SU-DHL-6 (cell line): ENCODE data around the gene HUNK.

Source experiments
- H2AFZ ChIP-seq: fragments of 200-600 bp; sonication (generic); 2 replicates; pipeline ENCODE4 v1.6.1; 2014; ENCODE audit warnings: low read depth, mild to moderate bottlenecking, moderate library complexity, mixed read lengths, antibody characterized with exemption, low read length; ENCODE audit not compliant: severe bottlenecking
- H3F3A ChIP-seq: fragments of 200-600 bp; shearing (Covaris generic); 2 replicates; pipeline ENCODE4 v1.6.0; 2016; ENCODE audit warnings: antibody characterized with exemption, mild to moderate bottlenecking; ENCODE audit not compliant: insufficient read depth
- H3K27ac ChIP-seq: fragments of 200-600 bp; sonication (generic); 2 replicates; pipeline ENCODE4 v1.5.1; 2016; ENCODE audit warnings: low read depth, mild to moderate bottlenecking, low read length, moderate library complexity, mixed read lengths
- H3K27me3 ChIP-seq: fragments of 200-600 bp; sonication (generic), shearing (Covaris generic); 2 replicates; pipeline ENCODE4 v1.6.0; 2014; ENCODE audit warnings: mild to moderate bottlenecking, low read length
- H3K36me3 ChIP-seq: fragments of 200-600 bp; sonication (generic); 2 replicates; pipeline ENCODE4 v1.6.1; 2014; ENCODE audit warnings: mild to moderate bottlenecking, low read length, mixed read lengths
- H3K4me2 ChIP-seq: fragments of 300-600, 200-600 bp; shearing (Covaris generic), sonication (generic); 2 replicates; pipeline ENCODE4 v1.6.0; 2014; ENCODE audit warnings: low read length, low read depth, mild to moderate bottlenecking; ENCODE audit not compliant: poor library complexity, severe bottlenecking
- H3K4me3 ChIP-seq: fragments of 200-600 bp; sonication (generic); 2 replicates; pipeline ENCODE4 v1.5.1; 2014; ENCODE audit warnings: antibody characterized with exemption, low read length, mild to moderate bottlenecking, mixed read lengths; ENCODE audit not compliant: insufficient read depth, poor library complexity, severe bottlenecking
- H3K79me2 ChIP-seq: fragments of 200-600 bp; sonication (generic); 2 replicates; pipeline ENCODE4 v1.6.1; 2014; ENCODE audit warnings: mild to moderate bottlenecking, low read length, moderate library complexity; ENCODE audit not compliant: insufficient read depth
- H3K9ac ChIP-seq: fragments of 200-600 bp; sonication (generic); 2 replicates; pipeline ENCODE4 v1.7.0; 2014; ENCODE audit warnings: mild to moderate bottlenecking, low read length
- H3K9me2 ChIP-seq: fragments of 200-600 bp; sonication (generic); replicated peaks from 2 replicates; pipeline ENCODE4 v1.6.1; 2014; ENCODE audit warnings: low read length; ENCODE audit not compliant: insufficient read depth
- H3K9me3 ChIP-seq: fragments of 200-600 bp; sonication (generic); 2 replicates; pipeline ENCODE4 v1.6.1; 2014; ENCODE audit warnings: low read length, mixed read lengths; ENCODE audit not compliant: insufficient read depth
- H4K20me1 ChIP-seq: fragments of 200-600 bp; sonication (generic); 2 replicates; pipeline ENCODE4 v1.6.1; 2014; ENCODE audit warnings: low read depth, mild to moderate bottlenecking, antibody characterized with exemption, low read length, moderate library complexity, mixed read lengths
- EZH2phosphoT487 ChIP-seq: fragments of 200-600 bp; sonication (generic), shearing (Covaris generic); conservative IDR thresholded peaks from 2 replicates; pipeline ENCODE4 v1.6.1; 2018; ENCODE audit warnings: mild to moderate bottlenecking, antibody characterized with exemption, low read length, moderate library complexity, mixed read lengths
- TF ChIP-seq, protein P1 (sequence below): fragments of 200-600 bp; sonication (generic); IDR thresholded peaks from one replicate; pipeline ENCODE4 v1.5.1; 2017; ENCODE audit warnings: antibody characterized with exemption, mild to moderate bottlenecking, low read length, moderate library complexity; ENCODE audit not compliant: insufficient read depth, poor library complexity, severe bottlenecking

HUNK gene

GRCh38 chr21:31894457-31894856 lies 21.6 kb downstream of the HUNK start:
- no peaks in the 10 kb centered on the region for H3K27me3 ChIP-seq
- no peaks in the 10 kb centered on the region for H4K20me1 ChIP-seq
- H3K36me3 ChIP-seq, result no peaks in the 10 kb centered on the region
- no peak overlapping the region for H2AFZ ChIP-seq
- no peaks in the 10 kb centered on the region for H3K9me3 ChIP-seq
- no peaks in the 10 kb centered on the region for H3K9me2 ChIP-seq
- no peaks in the 10 kb centered on the region for H3F3A ChIP-seq
- TF ChIP-seq EZH2phosphoT487, result no peak
- no peak overlapping the region for H3K27ac ChIP-seq
- no peak overlapping the region for H3K9ac ChIP-seq
- H3K4me3 ChIP-seq, result no peak overlapping the region
- no peaks in the 10 kb centered on the region for H3K79me2 ChIP-seq
- no peak overlapping the region for H3K4me2 ChIP-seq

DNA sequence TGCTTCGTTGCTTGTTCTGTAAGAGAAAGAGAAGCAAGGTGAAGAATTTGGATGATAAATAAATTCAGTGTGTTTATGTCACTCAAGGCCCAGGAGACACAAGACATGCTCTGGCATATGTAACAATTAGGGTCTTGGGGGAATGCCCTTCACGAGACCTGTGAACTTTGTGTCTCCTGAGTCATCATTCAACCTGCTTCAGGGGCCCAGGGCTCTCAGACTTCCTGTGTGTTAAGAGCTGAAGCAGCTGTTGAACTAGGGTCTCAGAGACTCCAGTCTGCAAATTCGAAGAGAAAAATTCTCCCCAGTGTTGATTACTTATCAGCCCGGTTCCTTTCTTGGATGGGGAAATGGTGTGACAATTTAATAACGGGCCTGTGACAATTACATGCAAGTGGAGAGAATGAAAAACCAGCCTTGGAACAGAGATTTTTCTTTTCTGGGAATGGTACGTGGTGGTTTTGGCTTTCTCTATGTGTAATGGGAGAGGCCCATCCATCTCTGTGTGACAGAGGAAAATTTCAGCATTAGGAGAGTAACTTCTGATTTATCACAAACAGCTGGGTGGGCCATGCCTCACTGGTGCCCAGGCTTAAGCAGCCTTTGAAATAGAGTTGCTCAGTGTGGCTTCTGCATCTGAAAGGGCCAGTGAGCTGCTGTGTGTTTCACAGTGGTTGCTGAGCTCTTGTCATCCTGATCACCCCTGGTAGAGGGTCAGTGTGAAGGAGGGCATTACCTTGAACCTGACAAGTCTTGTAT lies 22.4 kb downstream of the HUNK start:
- Histone ChIP-seq H3K27ac (no peak overlapping the region), H3K9ac (no peak overlapping the region), H2AFZ (no peak overlapping the region), H3K9me2 (no peaks in the 10 kb centered on the region), H4K20me1 (no peaks in the 10 kb centered on the region), H3K79me2 (no peaks in the 10 kb centered on the region), H3K4me3 (no peak overlapping the region), H3K4me2 (no peak overlapping the region), H3K27me3 (no peaks in the 10 kb centered on the region), H3K9me3 (no peaks in the 10 kb centered on the region), H3F3A (no peaks in the 10 kb centered on the region), H3K36me3 (no peaks in the 10 kb centered on the region)
- TF ChIP-seq, protein P1, sequence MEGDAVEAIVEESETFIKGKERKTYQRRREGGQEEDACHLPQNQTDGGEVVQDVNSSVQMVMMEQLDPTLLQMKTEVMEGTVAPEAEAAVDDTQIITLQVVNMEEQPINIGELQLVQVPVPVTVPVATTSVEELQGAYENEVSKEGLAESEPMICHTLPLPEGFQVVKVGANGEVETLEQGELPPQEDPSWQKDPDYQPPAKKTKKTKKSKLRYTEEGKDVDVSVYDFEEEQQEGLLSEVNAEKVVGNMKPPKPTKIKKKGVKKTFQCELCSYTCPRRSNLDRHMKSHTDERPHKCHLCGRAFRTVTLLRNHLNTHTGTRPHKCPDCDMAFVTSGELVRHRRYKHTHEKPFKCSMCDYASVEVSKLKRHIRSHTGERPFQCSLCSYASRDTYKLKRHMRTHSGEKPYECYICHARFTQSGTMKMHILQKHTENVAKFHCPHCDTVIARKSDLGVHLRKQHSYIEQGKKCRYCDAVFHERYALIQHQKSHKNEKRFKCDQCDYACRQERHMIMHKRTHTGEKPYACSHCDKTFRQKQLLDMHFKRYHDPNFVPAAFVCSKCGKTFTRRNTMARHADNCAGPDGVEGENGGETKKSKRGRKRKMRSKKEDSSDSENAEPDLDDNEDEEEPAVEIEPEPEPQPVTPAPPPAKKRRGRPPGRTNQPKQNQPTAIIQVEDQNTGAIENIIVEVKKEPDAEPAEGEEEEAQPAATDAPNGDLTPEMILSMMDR, result no peak
- TF ChIP-seq EZH2phosphoT487, result no peak

GRCh38 chr21:31896019-31896418 lies 23.2 kb downstream of the HUNK start:
- Histone ChIP-seq H3K27ac (no peak overlapping the region), H3K36me3 (no peaks in the 10 kb centered on the region), H3K4me2 (no peak overlapping the region), H2AFZ (no peak overlapping the region), H3K27me3 (no peaks in the 10 kb centered on the region), H3K4me3 (no peak overlapping the region), H4K20me1 (no peaks in the 10 kb centered on the region), H3K9me3 (no peaks in the 10 kb centered on the region), H3K79me2 (no peaks in the 10 kb centered on the region), H3F3A (no peaks in the 10 kb centered on the region), H3K9me2 (no peaks in the 10 kb centered on the region), H3K9ac (no peak overlapping the region)
- TF ChIP-seq, protein P1, result no peak
- TF ChIP-seq EZH2phosphoT487, result no peak

- Histone ChIP-seq H3K79me2 (no peaks in the 10 kb centered on the region), H3K36me3 (no peaks in the 10 kb centered on the region), H4K20me1 (no peaks in the 10 kb centered on the region), H3K27me3 (no peaks in the 10 kb centered on the region), H3K4me3 (no peak overlapping the region), H3K4me2 (no peak overlapping the region), H3F3A (no peaks in the 10 kb centered on the region), H3K9me2 (no peaks in the 10 kb centered on the region), H2AFZ (no peak overlapping the region), H3K9ac (no peak overlapping the region), H3K9me3 (no peaks in the 10 kb centered on the region), H3K27ac (no peak overlapping the region)
- TF ChIP-seq, protein P1, result no peak
- TF ChIP-seq EZH2phosphoT487, result no peak
Observed at GRCh38 chr21:31897311-31897710, 24.5 kb downstream of the HUNK start.
